ENCODE data around the gene ARAP1.

ARAP1 gene

GRCh38 chr11:72692498-72693237 lies 59.5 kb downstream of the ARAP1 start:
- no peak for DNase-seq (ENCODE audit: insufficient read length, low spot score)
- no peak for FAIRE-seq
- TF ChIP-seq CTCF (IDR thresholded peaks at IDR 0.05; ENCODE audit: insufficient read depth, missing control alignments) = no peak

GRCh38 chr11:72690166-72690565 lies 62.0 kb downstream of the ARAP1 start:
- FAIRE-seq (no peak), DNase-seq (ENCODE audit: insufficient read length, low spot score) (no peak)
- TF ChIP-seq CTCF (IDR thresholded peaks at IDR 0.05; ENCODE audit: insufficient read depth, missing control alignments) = no peak

GRCh38 chr11:72688929-72689328 lies 63.3 kb downstream of the ARAP1 start:
- no peak for DNase-seq (ENCODE audit: insufficient read length, low spot score)
- FAIRE-seq = no peak
- TF ChIP-seq CTCF (IDR thresholded peaks at IDR 0.05; ENCODE audit: insufficient read depth, missing control alignments) = no peak

- DNase-seq (ENCODE audit: insufficient read length, low spot score) = no peak
- TF ChIP-seq CTCF (IDR thresholded peaks at IDR 0.05; ENCODE audit: insufficient read depth, missing control alignments) = no peak
- FAIRE-seq = no peak
Observed at GRCh38 chr11:72688486-72688885, 63.7 kb downstream of the ARAP1 start.

- FAIRE-seq (no peak), DNase-seq (ENCODE audit: insufficient read length, low spot score) (no peak)
- TF ChIP-seq CTCF (IDR thresholded peaks at IDR 0.05; ENCODE audit: insufficient read depth, missing control alignments) = no peak
Observed at GRCh38 chr11:72687326-72687725, 64.9 kb downstream of the ARAP1 start.

- FAIRE-seq = no peak
- TF ChIP-seq CTCF (IDR thresholded peaks at IDR 0.05; ENCODE audit: insufficient read depth, missing control alignments) = no peak
- no peak for DNase-seq (ENCODE audit: insufficient read length, low spot score)
Observed at GRCh38 chr11:72686639-72687220, 65.5 kb downstream of the ARAP1 start.
